ENCODE measurements around the gene PCSK6. TPM values are rescaled to one million over a fixed set of nuclear protein-coding genes. Genes with fewer than 3 reads are reported as not detected.

The PCSK6 gene
- total and polyA plus RNA-seq, 8 donors, result 2.8 to 91.5 (median 17.8) TPM

- Histone ChIP-seq H3K4me3 (no peak overlapping the region), H3K27ac (no peak overlapping the region), H3K36me3 (peaks cover 0 to 29% (median 8%) of the 10 kb centered on the region in 4 donors), H3K9me3 (no peaks in the 10 kb centered on the region), H3K27me3 (no peaks in the 10 kb centered on the region), H3K4me1 (peaks cover 0 to 7% (median 0%) of the 10 kb centered on the region in 4 donors)
- DNase-seq, result no peak
- intact Hi-C loops (cut with DNase I; ENCODE audit: low total_unique reads), result no loop called here
- TF ChIP-seq EP300 (IDR thresholded peaks at IDR 0.05), result no peak
- no peak for TF ChIP-seq CTCF (IDR thresholded peaks at IDR 0.05)
- TF ChIP-seq POLR2AphosphoS5 (IDR thresholded peaks at IDR 0.05), result no peak
- TF ChIP-seq POLR2A (IDR thresholded peaks at IDR 0.05), result no peak
- 31 to 57% (median 52%) methylated on average over 7 of the region's 7 CpGs for WGBS, 5 donors
Measured at GRCh38 chr15:101382544-101382943, 107.0 kb downstream of the PCSK6 start.

- Histone ChIP-seq H3K4me1 (peaks cover 0 to 7% (median 0%) of the 10 kb centered on the region in 4 donors), H3K9me3 (no peaks in the 10 kb centered on the region), H3K36me3 (peaks cover 0 to 22% (median 4%) of the 10 kb centered on the region in 4 donors), H3K4me3 (no peak overlapping the region), H3K27ac (no peak overlapping the region), H3K27me3 (no peaks in the 10 kb centered on the region)
- intact Hi-C loops (cut with DNase I; ENCODE audit: low total_unique reads), result no loop called here
- TF ChIP-seq CTCF (IDR thresholded peaks at IDR 0.05) (no peak), POLR2AphosphoS5 (IDR thresholded peaks at IDR 0.05) (no peak), POLR2A (IDR thresholded peaks at IDR 0.05) (no peak), EP300 (IDR thresholded peaks at IDR 0.05) (no peak)
- DNase-seq, result no peak
- 79 to 85% (median 79%) methylated on average over 14 of the region's 14 CpGs for WGBS, 5 donors
Measured at GRCh38 chr15:101381671-101382212, 107.8 kb downstream of the PCSK6 start.

- intact Hi-C loops (cut with DNase I; ENCODE audit: low total_unique reads), result no loop called here
Measured at GRCh38 chr15:101380146-101380545, 109.4 kb downstream of the PCSK6 start.

GRCh38 chr15:101379647-101380046 lies 109.9 kb downstream of the PCSK6 start:
- no peak for DNase-seq
- intact Hi-C loops (cut with DNase I; ENCODE audit: low total_unique reads), result no loop called here
- no peak overlapping the region for H3K27ac ChIP-seq
- H3K4me3 ChIP-seq, result no peak overlapping the region
- H3K36me3 ChIP-seq, result peaks cover 0 to 14% (median 2%) of the 10 kb centered on the region in 4 donors
- H3K4me1 ChIP-seq, result peaks cover 0 to 9% (median 1%) of the 10 kb centered on the region in 4 donors
- H3K27me3 ChIP-seq, result peaks cover 0 to under 1% (median 0%) of the 10 kb centered on the region in 3 donors
- 85 to 90% (median 88%) methylated on average over 15 of the region's 15 CpGs for WGBS, 5 donors
- no peaks in the 10 kb centered on the region for H3K9me3 ChIP-seq
- TF ChIP-seq POLR2AphosphoS5 (IDR thresholded peaks at IDR 0.05), result no peak
- TF ChIP-seq POLR2A (IDR thresholded peaks at IDR 0.05), result no peak
- no peak for TF ChIP-seq EP300 (IDR thresholded peaks at IDR 0.05)

More at GRCh38 chr15:101380146-101380545, 109.4 kb downstream of the PCSK6 start:
- TF ChIP-seq EP300 (IDR thresholded peaks at IDR 0.05) (no peak), CTCF (IDR thresholded peaks at IDR 0.05) (no peak), POLR2A (IDR thresholded peaks at IDR 0.05) (no peak), POLR2AphosphoS5 (IDR thresholded peaks at IDR 0.05) (no peak)
- Histone ChIP-seq H3K9me3 (no peaks in the 10 kb centered on the region), H3K36me3 (peaks cover 0 to 14% (median 2%) of the 10 kb centered on the region in 4 donors), H3K27ac (no peak overlapping the region), H3K27me3 (no peaks in the 10 kb centered on the region), H3K4me1 (peaks cover 0 to 7% (median 0%) of the 10 kb centered on the region in 4 donors), H3K4me3 (no peak overlapping the region)
- 89 to 94% (median 92%) methylated on average over 15 of the region's 15 CpGs for WGBS, 5 donors
- no peak for DNase-seq

GRCh38 chr15:101378879-101379278 lies 110.6 kb downstream of the PCSK6 start:
- H3K9me3 ChIP-seq, result no peaks in the 10 kb centered on the region
- no peak for DNase-seq
- H3K36me3 ChIP-seq, result peaks cover 0 to 14% (median 0%) of the 10 kb centered on the region in 4 donors
- intact Hi-C loops (cut with DNase I; ENCODE audit: low total_unique reads), result no loop called here
- peaks cover 0 to 17% (median 9%) of the 10 kb centered on the region in 4 donors for H3K4me1 ChIP-seq
- H3K27ac ChIP-seq, result no peak overlapping the region
- H3K4me3 ChIP-seq, result no peak overlapping the region
- 91 to 98% (median 97%) methylated on average over 13 of the region's 13 CpGs for WGBS, 5 donors
- TF ChIP-seq CTCF (IDR thresholded peaks at IDR 0.05) (no peak), POLR2A (IDR thresholded peaks at IDR 0.05) (no peak), POLR2AphosphoS5 (IDR thresholded peaks at IDR 0.05) (no peak), EP300 (IDR thresholded peaks at IDR 0.05) (no peak)
- H3K27me3 ChIP-seq, result peaks cover 0 to 5% (median 0%) of the 10 kb centered on the region in 3 donors

All from stomach (tissue), 9 donors.